Measurements from ENCODE around the gene IRF8.
A peak's percentile ranks its signal among the peaks of the same experiment; 100 is the strongest.

IRF8 gene

DNA sequence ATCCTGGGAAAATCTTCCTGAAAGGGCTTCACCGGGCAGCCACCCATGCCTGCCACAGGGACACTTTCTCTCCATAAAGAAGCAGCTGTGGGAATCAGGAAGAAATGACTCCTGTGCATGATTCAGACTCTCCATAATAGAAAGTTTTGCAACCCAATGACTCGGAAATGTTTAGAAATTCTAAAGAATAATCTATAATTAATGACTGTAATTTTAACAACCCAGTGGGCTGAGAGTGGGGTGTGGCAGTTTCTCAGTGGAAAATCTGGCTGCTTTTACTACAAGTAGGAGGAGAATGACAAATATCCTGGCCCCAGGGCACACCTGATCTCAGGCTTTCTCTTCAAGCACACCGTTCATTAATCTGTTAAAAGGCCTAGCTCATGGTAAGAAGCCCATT lies 25.7 kb downstream of the IRF8 start:
- peaks cover 12% of the 10 kb centered on the region for H4K20me1 ChIP-seq (ENCODE audit: insufficient read depth, low read length)
- no peak overlapping the region for H2AFZ ChIP-seq (ENCODE audit: low read depth, low read length)
- H3K36me3 ChIP-seq (replicated peaks; ENCODE audit: low read depth, low read length) = peaks cover 32% of the 10 kb centered on the region
- no peak overlapping the region for H3K27ac ChIP-seq (ENCODE audit: low read length)
- no peaks in the 10 kb centered on the region for H3K79me2 ChIP-seq (ENCODE audit: low read length)
- no peaks in the 10 kb centered on the region for H3K9me3 ChIP-seq (ENCODE audit: insufficient read depth, low read length)
- no peak for TF ChIP-seq EZH2phosphoT487 (IDR thresholded peaks at IDR 0.05; ENCODE audit: low read depth)
- TF ChIP-seq, protein P1, sequence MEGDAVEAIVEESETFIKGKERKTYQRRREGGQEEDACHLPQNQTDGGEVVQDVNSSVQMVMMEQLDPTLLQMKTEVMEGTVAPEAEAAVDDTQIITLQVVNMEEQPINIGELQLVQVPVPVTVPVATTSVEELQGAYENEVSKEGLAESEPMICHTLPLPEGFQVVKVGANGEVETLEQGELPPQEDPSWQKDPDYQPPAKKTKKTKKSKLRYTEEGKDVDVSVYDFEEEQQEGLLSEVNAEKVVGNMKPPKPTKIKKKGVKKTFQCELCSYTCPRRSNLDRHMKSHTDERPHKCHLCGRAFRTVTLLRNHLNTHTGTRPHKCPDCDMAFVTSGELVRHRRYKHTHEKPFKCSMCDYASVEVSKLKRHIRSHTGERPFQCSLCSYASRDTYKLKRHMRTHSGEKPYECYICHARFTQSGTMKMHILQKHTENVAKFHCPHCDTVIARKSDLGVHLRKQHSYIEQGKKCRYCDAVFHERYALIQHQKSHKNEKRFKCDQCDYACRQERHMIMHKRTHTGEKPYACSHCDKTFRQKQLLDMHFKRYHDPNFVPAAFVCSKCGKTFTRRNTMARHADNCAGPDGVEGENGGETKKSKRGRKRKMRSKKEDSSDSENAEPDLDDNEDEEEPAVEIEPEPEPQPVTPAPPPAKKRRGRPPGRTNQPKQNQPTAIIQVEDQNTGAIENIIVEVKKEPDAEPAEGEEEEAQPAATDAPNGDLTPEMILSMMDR (IDR thresholded peaks at IDR 0.05; ENCODE audit: low read depth, low read length) = no peak
- no peak overlapping the region for H3K4me2 ChIP-seq (ENCODE audit: low read length)
- H3K27me3 ChIP-seq (ENCODE audit: low read depth, low read length) = peaks cover 8% of the 10 kb centered on the region; the same call in 1 of the 2 replicates
- H3K9ac ChIP-seq (ENCODE audit: low read length) = no peak overlapping the region
- peaks cover 38% of the 10 kb centered on the region for H3K4me1 ChIP-seq (ENCODE audit: low read length)
- H3K4me3 ChIP-seq (ENCODE audit: low read length) = no peak overlapping the region

DNA sequence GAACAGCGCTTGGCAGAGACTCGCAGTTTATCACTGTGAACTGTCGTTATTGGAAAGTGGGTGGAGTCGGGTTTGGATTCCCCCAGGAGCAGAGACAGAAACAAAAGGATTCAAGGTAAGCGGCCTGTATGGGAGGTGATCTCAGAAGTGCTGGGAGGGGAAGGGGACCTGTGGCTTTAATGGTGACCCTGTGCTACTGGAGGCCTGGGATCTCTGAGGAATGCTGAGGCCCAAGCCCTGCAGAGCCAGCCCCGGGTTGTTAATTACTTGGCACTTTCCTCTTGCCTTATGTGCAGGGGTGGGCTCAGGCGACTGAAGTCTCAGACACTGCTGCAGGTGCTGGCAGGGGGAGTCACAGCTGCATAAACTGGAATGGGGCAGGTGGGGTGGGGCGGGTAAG lies 27.4 kb downstream of the IRF8 start:
- Histone ChIP-seq H3K27ac (ENCODE audit: low read length) (no peak overlapping the region), H3K9me3 (ENCODE audit: insufficient read depth, low read length) (no peaks in the 10 kb centered on the region), H3K4me3 (ENCODE audit: low read length) (no peak overlapping the region), H3K36me3 (replicated peaks; ENCODE audit: low read depth, low read length) (peaks cover 18% of the 10 kb centered on the region), H2AFZ (ENCODE audit: low read depth, low read length) (no peak overlapping the region), H4K20me1 (ENCODE audit: insufficient read depth, low read length) (0 out of 2 replicates have a peak, but pooled peaks cover 1% of the 10 kb centered on the region), H3K4me2 (ENCODE audit: low read length) (peak overlapping the region; percentile 46), H3K27me3 (ENCODE audit: low read depth, low read length) (peaks cover 8% of the 10 kb centered on the region; the same call in 1 of the 2 replicates), H3K9ac (ENCODE audit: low read length) (peak overlapping the region; percentile 28; the same call in 1 of the 2 replicates), H3K4me1 (ENCODE audit: low read length) (peaks cover 55% of the 10 kb centered on the region), H3K79me2 (ENCODE audit: low read length) (no peaks in the 10 kb centered on the region)
- TF ChIP-seq, protein P1 (IDR thresholded peaks at IDR 0.05; ENCODE audit: low read depth, low read length) = no peak
- TF ChIP-seq EZH2phosphoT487 (IDR thresholded peaks at IDR 0.05; ENCODE audit: low read depth) = no peak

DNA sequence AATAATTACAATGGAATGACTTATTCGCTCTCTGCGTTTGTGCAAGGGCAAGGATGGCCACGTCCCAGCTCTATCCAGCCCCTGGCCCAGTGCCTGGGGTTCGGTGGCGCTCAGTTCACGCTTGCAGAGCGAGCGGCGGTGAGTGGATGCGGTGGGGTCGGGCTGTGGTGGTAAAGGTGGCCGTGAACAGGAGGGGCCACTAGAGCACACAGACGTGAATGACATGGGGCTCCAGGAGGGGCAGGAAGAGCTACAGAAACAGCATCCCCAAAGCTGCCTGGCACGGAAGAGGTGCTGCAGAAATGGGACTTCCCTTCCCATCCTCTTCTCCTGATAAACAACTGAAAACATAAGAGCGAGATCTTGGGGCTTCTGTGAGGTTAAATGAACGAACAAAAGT lies 28.4 kb downstream of the IRF8 start:
- Histone ChIP-seq H3K4me1 (ENCODE audit: low read length) (peaks cover 65% of the 10 kb centered on the region), H4K20me1 (ENCODE audit: insufficient read depth, low read length) (no peaks in the 10 kb centered on the region), H3K36me3 (replicated peaks; ENCODE audit: low read depth, low read length) (peaks cover 11% of the 10 kb centered on the region), H3K27ac (ENCODE audit: low read length) (peak overlapping the region; percentile 10; the same call in 1 of the 2 replicates), H3K4me3 (ENCODE audit: low read length) (peak overlapping the region; percentile 57), H3K9me3 (ENCODE audit: insufficient read depth, low read length) (no peaks in the 10 kb centered on the region), H3K79me2 (ENCODE audit: low read length) (no peaks in the 10 kb centered on the region), H3K4me2 (ENCODE audit: low read length) (peak overlapping the region; percentile 77), H3K9ac (ENCODE audit: low read length) (peak overlapping the region; percentile 45), H2AFZ (ENCODE audit: low read depth, low read length) (peak overlapping the region; percentile 7), H3K27me3 (ENCODE audit: low read depth, low read length) (peaks cover 8% of the 10 kb centered on the region; the same call in 1 of the 2 replicates)
- TF ChIP-seq, protein P1 (IDR thresholded peaks at IDR 0.05; ENCODE audit: low read depth, low read length) = no peak
- TF ChIP-seq EZH2phosphoT487 (IDR thresholded peaks at IDR 0.05; ENCODE audit: low read depth) = no peak

DNA sequence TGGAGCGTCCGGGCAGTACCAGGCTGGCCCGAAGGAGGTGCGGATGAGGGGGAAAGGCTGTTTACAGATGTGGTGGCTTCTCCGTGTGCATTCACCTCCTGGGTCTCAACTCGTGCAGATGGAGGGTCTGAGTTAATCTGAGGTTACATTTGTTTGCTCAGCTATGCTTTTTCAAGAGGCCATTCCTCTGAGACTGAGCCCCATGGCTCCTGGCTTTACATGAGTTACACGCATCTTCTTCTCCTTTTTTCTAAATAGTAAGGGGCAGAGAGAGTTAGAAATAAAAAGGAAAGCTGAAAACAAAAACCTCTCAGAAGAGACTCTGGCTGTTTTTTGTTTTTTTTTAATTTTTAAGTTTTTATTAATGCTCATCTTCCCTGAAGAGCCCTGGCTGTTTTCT lies 29.0 kb downstream of the IRF8 start:
- H2AFZ ChIP-seq (ENCODE audit: low read depth, low read length) = peak overlapping the region; percentile 7; the same call in 1 of the 2 replicates
- H4K20me1 ChIP-seq (ENCODE audit: insufficient read depth, low read length) = no peaks in the 10 kb centered on the region
- TF ChIP-seq, protein P1 (IDR thresholded peaks at IDR 0.05; ENCODE audit: low read depth, low read length) = no peak
- no peak for TF ChIP-seq EZH2phosphoT487 (IDR thresholded peaks at IDR 0.05; ENCODE audit: low read depth)
- H3K9me3 ChIP-seq (ENCODE audit: insufficient read depth, low read length) = no peaks in the 10 kb centered on the region
- peak overlapping the region; percentile 10; the same call in 1 of the 2 replicates for H3K27ac ChIP-seq (ENCODE audit: low read length)
- H3K36me3 ChIP-seq (replicated peaks; ENCODE audit: low read depth, low read length) = peaks cover 5% of the 10 kb centered on the region
- H3K4me2 ChIP-seq (ENCODE audit: low read length) = peak overlapping the region; percentile 77
- H3K4me3 ChIP-seq (ENCODE audit: low read length) = peak overlapping the region; percentile 57
- peaks cover 71% of the 10 kb centered on the region for H3K4me1 ChIP-seq (ENCODE audit: low read length)
- H3K9ac ChIP-seq (ENCODE audit: low read length) = peak overlapping the region; percentile 45
- no peaks in the 10 kb centered on the region for H3K79me2 ChIP-seq (ENCODE audit: low read length)
- peaks cover 8% of the 10 kb centered on the region; the same call in 1 of the 2 replicates for H3K27me3 ChIP-seq (ENCODE audit: low read depth, low read length)

Measured in OCI-LY3 (cell line).